GM18909 (cell line): Measurements from ENCODE around the gene PPP1R1B.

Experiments used
- ATAC-seq: cut with Tn5 transposase; IDR thresholded peaks from one replicate; pipeline ENCODE4 v1.9.1; 2021; ENCODE audit warnings: mild to moderate bottlenecking; ENCODE audit not compliant: unreplicated experiment, poor library complexity

PPP1R1B gene

GRCh38 chr17:39665642-39666224 is 39.0 kb downstream of the PPP1R1B start:
- no peak for ATAC-seq

- no peak for ATAC-seq
Measured at GRCh38 chr17:39666231-39666600, 39.5 kb downstream of the PPP1R1B start.

- ATAC-seq: no peak
Measured at GRCh38 chr17:39666601-39667261, 40.0 kb downstream of the PPP1R1B start.

GRCh38 chr17:39667262-39667944 is 40.7 kb downstream of the PPP1R1B start:
- no peak for ATAC-seq

- no peak for ATAC-seq
Measured at GRCh38 chr17:39667945-39668924, 41.5 kb downstream of the PPP1R1B start, which contains the start of gene PNMT. Gene PNMT (plus strand): TSS chr17:39668453. CDS start chr17:39668476, 23 bp downstream.

GRCh38 chr17:39669897-39670735 is 43.4 kb downstream of the PPP1R1B start:
- ATAC-seq: no peak

GRCh38 chr17:39670746-39671145 is 44.0 kb downstream of the PPP1R1B start:
- no peak for ATAC-seq

- ATAC-seq: no peak
Measured at GRCh38 chr17:39671651-39672521, 45.1 kb downstream of the PPP1R1B start.

GRCh38 chr17:39672522-39673334 is 46.0 kb downstream of the PPP1R1B start:
- no peak for ATAC-seq

- no peak for ATAC-seq
Measured at GRCh38 chr17:39673335-39674081, 46.8 kb downstream of the PPP1R1B start.

- ATAC-seq: no peak
Measured at GRCh38 chr17:39674179-39674578, 47.4 kb downstream of the PPP1R1B start.

GRCh38 chr17:39674702-39675389 is 48.1 kb downstream of the PPP1R1B start:
- ATAC-seq: no peak

- ATAC-seq: no peak
Measured at GRCh38 chr17:39675390-39676082, 48.8 kb downstream of the PPP1R1B start.

GRCh38 chr17:39676198-39676819 is 49.6 kb downstream of the PPP1R1B start:
- no peak for ATAC-seq

GRCh38 chr17:39677072-39677471 is 50.3 kb downstream of the PPP1R1B start:
- ATAC-seq: no peak
